NT2/D1 (cell line): ENCODE measurements around the gene SH2D6.
"Not testable (repeated sequence)": the region's sequence is repeated elsewhere in the genome, so short reads cannot be mapped to it uniquely, and the experiment has no call there.

ENCODE experiments used
- DNase-seq: peaks from one replicate; pipeline ENCODE4 v3.0.0-alpha.2; 2011; ENCODE audit warnings: low read depth, low spot score
- H3K27me3 ChIP-seq: 2 replicates; pipeline ENCODE4 v1.6.0; 2011; ENCODE audit warnings: mild to moderate bottlenecking; ENCODE audit not compliant: insufficient read length, insufficient read depth
- H3K36me3 ChIP-seq: 2 replicates; pipeline ENCODE4 v1.6.1; 2011; ENCODE audit warnings: mild to moderate bottlenecking, low read length, mixed read lengths; ENCODE audit not compliant: insufficient read depth, insufficient read length
- H3K4me1 ChIP-seq: 2 replicates; pipeline ENCODE4 v1.5.1; 2011; ENCODE audit not compliant: insufficient read depth, insufficient read length
- H3K4me3 ChIP-seq: 2 replicates; pipeline ENCODE4 v1.5.1; 2011; ENCODE audit warnings: low read depth; ENCODE audit not compliant: insufficient read length
- H3K9ac ChIP-seq: 2 replicates; pipeline ENCODE4 v1.6.0; 2011; ENCODE audit warnings: low read depth; ENCODE audit not compliant: insufficient read length
- H3K9me3 ChIP-seq: 2 replicates; pipeline ENCODE4 v1.5.1; 2011; ENCODE audit warnings: mild to moderate bottlenecking, low read length; ENCODE audit not compliant: insufficient read depth
- SUZ12 ChIP-seq: IDR thresholded peaks from 2 replicates; pipeline ENCODE4 v1.6.1; 2011; ENCODE audit not compliant: insufficient read length, insufficient read depth; ENCODE audit errors: extremely low read depth
- YY1 ChIP-seq: IDR thresholded peaks from 2 replicates; pipeline ENCODE4 v1.6.1; 2011; ENCODE audit not compliant: insufficient read length, insufficient read depth
- ZNF274 ChIP-seq: IDR thresholded peaks from 2 replicates; pipeline ENCODE4 v1.6.1; 2011; ENCODE audit warnings: mild to moderate bottlenecking, low read depth, low read length

Gene SH2D6

GRCh38 chr2:85410584-85411404, 7.7 kb upstream of the SH2D6 start:
- Histone ChIP-seq H3K9me3 (no peaks in the 10 kb centered on the region), H3K27me3 (no peaks in the 10 kb centered on the region), H3K36me3 (no peaks in the 10 kb centered on the region), H3K9ac (peak overlapping the region; percentile 32), H3K4me3 (peak overlapping the region; percentile 8), H3K4me1 (peaks cover 8% of the 10 kb centered on the region)
- no peak for DNase-seq
- TF ChIP-seq YY1 (no peak), ZNF274 (no peak), SUZ12 (no peak)

DNA sequence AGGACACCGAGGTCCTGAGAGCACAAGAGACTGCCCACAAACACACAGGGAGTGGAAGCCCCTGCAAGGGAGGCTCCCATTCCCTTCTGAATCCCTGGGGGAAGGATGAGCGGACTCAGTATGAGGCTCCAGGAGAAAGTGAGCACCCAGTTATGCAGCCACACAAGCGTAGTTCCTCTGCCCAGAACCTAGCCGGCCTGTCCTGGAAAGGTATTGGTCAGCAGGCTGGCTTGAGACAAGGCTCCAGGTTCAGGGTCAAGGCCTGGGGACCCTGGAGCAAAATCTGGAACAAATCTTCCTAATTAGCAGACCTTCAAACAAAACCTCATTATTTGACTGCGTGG, 7.1 kb upstream of the SH2D6 start:
- Histone ChIP-seq H3K9ac (peak overlapping the region; percentile 32), H3K4me3 (no peak overlapping the region), H3K4me1 (peaks cover 8% of the 10 kb centered on the region), H3K36me3 (no peaks in the 10 kb centered on the region), H3K9me3 (no peaks in the 10 kb centered on the region), H3K27me3 (no peaks in the 10 kb centered on the region)
- TF ChIP-seq YY1, result no peak
- TF ChIP-seq ZNF274, result no peak
- TF ChIP-seq SUZ12, result no peak
- no peak for DNase-seq

- Histone ChIP-seq H3K9me3 (no peaks in the 10 kb centered on the region), H3K27me3 (no peaks in the 10 kb centered on the region), H3K9ac (peak overlapping the region; percentile 70), H3K4me1 (peaks cover 13% of the 10 kb centered on the region), H3K4me3 (peak overlapping the region; percentile 50), H3K36me3 (no peaks in the 10 kb centered on the region)
- no peak for DNase-seq
- no peak for TF ChIP-seq ZNF274
- no peak for TF ChIP-seq YY1
- TF ChIP-seq SUZ12, result no peak
These were observed 4.7 kb upstream of the SH2D6 start for GRCh38 chr2:85413592-85414420.

- H3K27me3 ChIP-seq, DNase-seq, H3K9ac ChIP-seq, H3K4me3 ChIP-seq, H3K9me3 ChIP-seq, H3K36me3 ChIP-seq: not testable (repeated sequence)
- H3K4me1 ChIP-seq, result peaks cover 15% of the 10 kb centered on the region
These were observed 4.1 kb upstream of the SH2D6 start for GRCh38 chr2:85414421-85414759.

GRCh38 chr2:85414761-85415553, 3.6 kb upstream of the SH2D6 start:
- Histone ChIP-seq H3K9ac (no peak overlapping the region), H3K36me3 (no peaks in the 10 kb centered on the region), H3K4me1 (peaks cover 14% of the 10 kb centered on the region), H3K9me3 (no peaks in the 10 kb centered on the region), H3K27me3 (no peaks in the 10 kb centered on the region), H3K4me3 (no peak overlapping the region)
- DNase-seq, result no peak
- TF ChIP-seq YY1 (no peak), SUZ12 (no peak), ZNF274 (no peak)

DNA sequence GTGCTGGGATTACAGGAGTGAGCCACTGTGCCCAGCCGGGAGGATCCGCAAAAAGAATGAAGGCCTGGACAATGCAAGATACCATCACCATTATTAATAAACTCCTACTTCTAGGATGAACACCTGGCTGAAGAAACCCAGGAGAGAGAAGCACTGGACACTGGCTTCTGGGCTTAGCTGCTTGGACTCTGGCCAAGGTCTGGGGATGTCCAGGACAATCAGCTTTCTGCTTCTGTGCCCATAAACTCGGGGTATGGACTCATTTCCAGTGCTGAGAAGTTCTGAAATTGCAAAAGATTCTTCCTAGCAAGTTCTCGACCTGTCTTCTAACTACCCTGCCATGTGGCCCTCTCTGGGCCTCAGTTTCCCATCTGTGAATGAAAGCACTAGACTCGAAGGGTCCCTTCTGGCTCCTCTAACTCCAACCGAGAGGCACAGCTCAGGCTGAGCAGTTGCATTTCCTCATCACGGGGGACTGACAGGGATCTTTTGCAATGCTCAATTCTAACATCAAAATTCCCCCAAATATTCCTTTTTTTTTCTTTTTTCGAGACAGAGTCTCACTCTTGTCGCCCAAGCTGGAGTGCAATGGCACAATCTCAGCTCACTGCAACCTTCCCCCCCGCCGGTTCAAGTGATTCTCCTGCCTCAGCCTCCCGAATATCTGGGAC, 2.4 kb upstream of the SH2D6 start:
- TF ChIP-seq SUZ12 (no peak), YY1 (no peak), ZNF274 (no peak)
- DNase-seq, result no peak
- peaks cover 10% of the 10 kb centered on the region for H3K4me1 ChIP-seq
- H3K9me3 ChIP-seq, result no peaks in the 10 kb centered on the region
- H3K9ac ChIP-seq, result no peak overlapping the region
- H3K36me3 ChIP-seq, result no peaks in the 10 kb centered on the region
- H3K27me3 ChIP-seq, result no peaks in the 10 kb centered on the region
- no peak overlapping the region for H3K4me3 ChIP-seq
